Heart right ventricle (tissue), 16 donors: ENCODE results near the gene FUT6. TPM values are rescaled to one million over a fixed set of nuclear protein-coding genes. Genes with fewer than 3 reads are reported as not detected.
A peak's percentile ranks its signal among the peaks of the same experiment; 100 is the strongest.

Source experiments
- ATAC-seq, 8 donors: fragments of 200-7000 bp; cut with Tn5 transposase; one replicate each; pipeline ENCODE4 v1.9.1; 2020; ENCODE audit warnings: mild to moderate bottlenecking in 8 of 8, moderate library complexity in 8 of 8, moderate number of reproducible peaks in 1 of 8
- DNase-seq, 2 donors: peaks; one replicate each; pipeline ENCODE4 v3.0.0-alpha.2; 2020
- H3K27ac ChIP-seq, 10 donors: fragments of 200-600 bp; sonication (generic) in 2 of 10; one replicate each; pipeline versions ENCODE4 v1.5.0 to v1.8.0; 2020 to 2022; ENCODE audit warnings: mild to moderate bottlenecking in 3 of 10
- H3K27me3 ChIP-seq, 7 donors: fragments of 200-600 bp; one replicate each; pipeline ENCODE4 v1.8.0; 2021 to 2022; ENCODE audit warnings: mild to moderate bottlenecking in 2 of 7
- H3K36me3 ChIP-seq, 9 donors: fragments of 200-600 bp; sonication (generic) in 1 of 9; one replicate each; pipeline versions ENCODE4 v1.5.0 to v1.8.0; 2020 to 2022; ENCODE audit warnings: mild to moderate bottlenecking in 2 of 9
- H3K4me1 ChIP-seq, 9 donors: fragments of 200-600 bp; sonication (generic) in 1 of 9; one replicate each; pipeline versions ENCODE4 v1.5.0 to v1.8.0; 2020 to 2022; ENCODE audit warnings: mild to moderate bottlenecking in 4 of 9
- H3K4me3 ChIP-seq, 10 donors: fragments of 200-600 bp; sonication (generic) in 2 of 10; one replicate each; pipeline versions ENCODE4 v1.5.0 to v1.8.0; 2020 to 2022; ENCODE audit warnings: mild to moderate bottlenecking in 7 of 10, moderate library complexity in 2 of 10
- H3K9me3 ChIP-seq, 11 donors: fragments of 200-600 bp in 10 of 11; sonication (generic) in 2 of 11; one replicate each; pipeline versions ENCODE4 v1.5.0 to v1.8.0; 2013 to 2022; ENCODE audit warnings: mild to moderate bottlenecking in 2 of 11, control low read depth in 1 of 11, moderate library complexity in 1 of 11
- CTCF ChIP-seq, 9 donors: fragments of 200-600 bp; sonication (generic) in 2 of 9; IDR thresholded peaks; one replicate each; pipeline versions ENCODE4 v1.5.0 to v1.8.0; 2021 to 2022; ENCODE audit warnings: antibody characterized with exemption in 9 of 9, mild to moderate bottlenecking in 5 of 9, moderate library complexity in 1 of 9
- WGBS, 2 donors: extraction: QIAGEN DNeasy Blood & Tissue Kit; methylation state at CpG; one replicate each; pipeline ENCODE4 v1.1.7; 2013; ENCODE audit warnings: inconsistent platforms in 1 of 2; 5-methylcytosine and 5-hydroxymethylcytosine counted together
- intact Hi-C, 10 donors: fragments of 100-400 bp; cut with DNase I; formaldehyde crosslinking; loops; one replicate each; pipeline versions ENCODE4 v1.11.1 to v1.14.2; 2022
- polyA plus RNA-seq, 2 donors: library from polyadenylated mRNA; stranded (reverse); fragments of 200-250 nt; gene quantifications; one replicate each; pipeline ENCODE4 v1.2.3, GENCODE V29; 2013
- total RNA-seq, 10 donors: library from RNA; stranded (reverse); fragmentation: NEBNext Ultra II Directional in 3 of 10; extraction: Animal tissue kit (Norgen Biotek cat#: 25700) in 3 of 10; gene quantifications; one replicate each; pipeline versions ENCODE4 v1.2.1 to v1.2.4, GENCODE V29; 2021 to 2023
- donor health status: Arrhythmogenic right ventricular cardiomyopathy.
- donor health status: ischemic (EF 13 %, LVEDD 7.1; RV severe dilation, severe dysfunction).
- donor health status: healthy with polysubstance abuse.
- donor health status: DM: no; HTN: yes; CAD: no.
- donor health status: DM: no; HTN: no; CAD: no.
- donor health status: ischemic (EF 25% LVEDD 6.9; RV normal size, moderate dysfunction).
- donor health status: ischemic (EF 25% LVEDD 5.7; RV mildly dilated, moderate dysfunction).
- donor health status: healthy.
- donor health status: DM: yes; HTN: yes; CAD: no.
- donor health status: Ischemic cardiomyopathy.
- donor health status: ischemic (EF 35%, LVEDD 5.7; RV mildly dilated, moderate dysfunction).
- donor health status: nonischemic (EF 11% LVEDD 7.7; RV severe dilation, severe dysfunction).
- donor health status: DM: yes; HTN: yes; CAD: no.
- donor health status: PGD.
- donor health status: ischemic (EF 29% LVEDD 5.4; RV normal size, mild dysfunction).
- donor health status: nonischemic (EF 23%, LVEDD 6.1; RV moderate dilation, normal function).

Gene FUT6
- total and polyA plus RNA-seq, 12 donors: not detected

DNA sequence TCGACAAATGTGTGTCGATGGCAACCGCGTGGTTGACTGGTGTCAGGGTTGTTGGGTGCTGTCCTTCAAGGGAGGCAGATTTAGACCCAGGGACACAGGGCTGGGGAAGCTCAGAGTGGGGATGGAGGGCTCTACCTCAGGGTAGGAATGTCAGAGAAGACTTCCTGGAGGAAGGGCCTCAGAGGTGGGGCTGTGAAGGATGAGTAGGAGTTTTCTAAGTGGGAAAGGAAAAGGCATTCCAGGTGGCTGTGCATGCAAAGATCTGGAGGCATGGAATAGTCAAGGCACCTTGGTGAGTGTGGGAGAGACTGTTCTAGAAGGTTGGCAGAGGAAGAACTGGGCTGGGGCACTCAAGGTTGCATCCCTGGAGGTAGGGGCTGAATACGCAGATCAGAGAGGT, 32.6 kb downstream of the FUT6 start:
- no peak for DNase-seq
- Histone ChIP-seq H3K9me3 (no peaks in the 10 kb centered on the region), H3K4me1 (peaks cover 3 to 23% (median 13%) of the 10 kb centered on the region in 9 donors), H3K27me3 (peaks cover 0 to 46% (median 31%) of the 10 kb centered on the region in 7 donors), H3K36me3 (no peaks in the 10 kb centered on the region), H3K27ac (no peak overlapping the region), H3K4me3 (no peak overlapping the region)
- intact Hi-C loops: loop anchor here in 5 of 10 donors (5.0 to 10.0 kb wide), 3 partner anchors 85 to 218 kb away; no protein-coding TSS in a partner anchor
- no peak for ATAC-seq
- WGBS, 2 donors: 92% methylated on average over 5 of the region's 5 CpGs
- TF ChIP-seq CTCF (IDR thresholded peaks at IDR 0.05): no peak

DNA sequence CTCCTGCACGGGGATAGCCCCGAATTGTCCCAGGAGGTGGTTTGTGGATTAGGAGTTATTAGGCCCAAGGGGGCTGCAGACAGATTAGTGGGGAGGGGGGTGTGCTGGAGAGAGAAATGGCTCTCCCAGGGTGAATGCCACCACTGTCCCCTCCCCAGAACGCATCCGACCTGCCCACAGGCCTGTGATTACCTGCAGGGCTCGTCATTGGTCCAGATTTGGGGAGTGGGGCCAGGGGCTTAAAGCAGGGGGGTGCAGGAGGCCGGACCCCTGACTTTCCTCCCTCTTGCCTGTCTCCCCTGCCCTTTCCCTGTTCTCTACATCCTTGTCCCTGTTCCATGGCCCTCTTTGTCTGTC, 33.4 kb downstream of the FUT6 start:
- Histone ChIP-seq H3K27me3 (peaks cover 0 to 54% (median 36%) of the 10 kb centered on the region in 7 donors), H3K4me3 (peak overlapping the region in 3 of 10 donors; percentile 27 to 54 (median 53)), H3K36me3 (no peaks in the 10 kb centered on the region), H3K9me3 (no peaks in the 10 kb centered on the region), H3K4me1 (peaks cover 3 to 26% (median 13%) of the 10 kb centered on the region in 9 donors), H3K27ac (peak overlapping the region in 2 of 10 donors; percentile 38 to 81)
- ATAC-seq: no peak
- no peak for DNase-seq
- intact Hi-C loops: loop anchor here in 5 of 10 donors (5.0 to 10.0 kb wide), 3 partner anchors 86 to 219 kb away; no protein-coding TSS in a partner anchor
- peak in 1 of 9 donors; percentile 34 for TF ChIP-seq CTCF (IDR thresholded peaks at IDR 0.05)
- WGBS, 2 donors: 17 to 23% methylated on average over 6 of the region's 6 CpGs

DNA sequence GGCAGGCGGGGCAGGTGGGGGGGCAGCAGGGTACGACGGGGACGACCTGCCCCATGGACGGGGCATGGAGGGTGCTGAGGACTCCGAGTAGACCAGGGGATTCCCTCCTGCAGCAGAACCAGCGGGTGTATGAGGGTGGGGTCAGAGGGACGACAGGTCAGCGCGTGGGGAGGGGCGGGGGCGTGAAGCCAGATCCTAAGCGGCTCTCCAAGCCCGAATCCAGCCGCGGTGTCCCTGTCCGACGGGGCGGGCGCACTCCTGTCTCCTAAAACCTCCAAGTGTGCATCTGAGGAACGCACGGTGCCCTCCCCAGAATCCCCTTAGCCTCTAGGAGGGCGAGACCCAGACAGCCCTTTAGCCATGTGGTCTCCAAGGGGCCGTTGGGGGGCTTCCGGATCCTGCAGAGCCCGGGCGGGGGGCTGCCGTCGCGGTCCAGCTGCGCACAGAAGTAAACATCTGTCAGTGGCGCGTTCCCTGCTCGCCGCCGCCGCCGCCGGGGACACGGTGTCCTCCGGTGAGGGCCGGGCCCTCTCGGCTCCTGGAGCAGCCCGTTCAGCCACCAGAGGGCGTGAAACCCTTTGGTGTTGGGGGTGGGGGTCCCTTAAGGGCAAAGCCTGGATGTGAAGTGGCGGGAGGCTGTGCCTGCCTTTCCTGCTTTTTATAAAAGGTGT, 33.9 kb downstream of the FUT6 start:
- H3K27me3 ChIP-seq: peaks cover 0 to 59% (median 40%) of the 10 kb centered on the region in 7 donors
- ATAC-seq: peak in 7 of 8 donors; percentile 36 to 80 (median 64)
- 1 to 2% methylated on average over 46 of the region's 46 CpGs for WGBS, 2 donors
- peak overlapping the region in 9 of 10 donors; percentile 27 to 54 (median 40) for H3K4me3 ChIP-seq
- peak; percentile 58 to 77 for DNase-seq
- intact Hi-C loops: loop anchor here (2.0 to 10.0 kb wide), 5 partner anchors 87 to 219 kb away; no protein-coding TSS in a partner anchor
- TF ChIP-seq CTCF (IDR thresholded peaks at IDR 0.05): peak; percentile 31 to 75 (median 69)
- H3K4me1 ChIP-seq: peaks cover 3 to 31% (median 13%) of the 10 kb centered on the region in 9 donors
- no peaks in the 10 kb centered on the region for H3K36me3 ChIP-seq
- H3K9me3 ChIP-seq: no peaks in the 10 kb centered on the region
- H3K27ac ChIP-seq: peak overlapping the region in 9 of 10 donors; percentile 6 to 82 (median 53)

DNA sequence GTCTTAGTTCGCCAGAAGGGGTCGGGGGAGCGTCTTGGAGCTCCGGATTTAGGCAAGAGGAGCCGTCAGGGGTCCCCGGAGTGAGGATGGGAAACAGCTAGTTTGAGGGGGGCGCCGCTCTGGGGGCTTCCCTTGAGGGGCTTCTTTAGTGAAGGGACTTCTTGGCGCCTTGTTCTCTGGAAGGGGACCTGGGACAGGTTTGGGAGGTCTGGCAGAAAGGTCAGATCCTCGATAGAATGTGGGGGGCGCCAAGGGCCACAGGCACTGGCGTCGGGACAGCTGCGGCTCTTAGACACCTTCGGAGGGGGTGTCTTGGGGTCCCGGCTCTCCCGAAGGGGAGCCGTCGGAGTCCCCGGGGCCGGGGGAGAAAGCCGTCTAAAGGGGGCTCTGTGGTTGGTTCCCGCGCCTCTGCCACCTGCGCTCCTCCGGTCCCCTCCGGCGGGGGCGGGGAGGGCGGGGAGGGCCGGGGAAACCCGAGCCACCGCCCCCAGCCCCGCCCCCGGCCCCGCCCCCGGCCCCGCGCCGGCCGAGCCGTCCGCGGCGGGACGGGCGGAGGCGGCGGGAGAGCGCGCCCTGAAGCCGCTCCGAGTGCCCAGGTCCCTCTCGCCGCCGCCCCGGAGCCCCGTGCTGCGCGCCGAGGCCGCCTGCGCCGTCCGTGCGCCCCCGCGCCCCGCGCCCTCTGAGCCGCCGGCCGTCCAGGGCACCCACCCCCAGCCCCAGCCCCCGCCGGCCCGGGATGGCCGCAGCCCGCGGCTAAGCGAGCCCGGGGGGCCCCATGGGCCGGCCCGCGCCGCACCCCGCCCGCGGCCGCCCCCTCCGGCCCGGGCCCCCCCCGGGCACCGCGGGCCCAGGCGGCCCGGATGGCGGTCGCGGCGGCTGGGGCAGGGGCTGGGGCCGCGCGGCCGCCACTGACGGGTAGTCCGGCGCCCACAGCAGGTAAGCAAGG, 34.7 kb downstream of the FUT6 start, which contains the start of gene NRTN:
TSS of gene NRTN (plus strand) at position 552 of the 946 bp plus-strand sequence. CDS start 19,099 bp downstream, outside the sequence.
- WGBS, 2 donors: 1 to 2% methylated on average over 49 to 105 of the region's 107 CpGs
- Histone ChIP-seq H3K4me1 (peaks cover 3 to 39% (median 13%) of the 10 kb centered on the region in 9 donors), H3K4me3 (peak within 1 kb of the TSS in 9 of 10 donors; percentile 27 to 54 (median 44)), H3K36me3 (no peaks in the 10 kb centered on the region), H3K27me3 (peaks cover 0 to 67% (median 46%) of the 10 kb centered on the region in 7 donors), H3K27ac (peak within 1 kb of the TSS in 9 of 10 donors; percentile 6 to 82 (median 53)), H3K9me3 (no peaks in the 10 kb centered on the region)
- no peak for DNase-seq
- TF ChIP-seq CTCF (IDR thresholded peaks at IDR 0.05): no peak
- peak in 7 of 8 donors; percentile 18 to 62 (median 35) for ATAC-seq
- intact Hi-C loops: loop anchor here (1.0 to 10.0 kb wide), 7 partner anchors 88 to 220 kb away; no protein-coding TSS in a partner anchor
